ENCODE measurements around the gene TLE4.

Gene TLE4

DNA sequence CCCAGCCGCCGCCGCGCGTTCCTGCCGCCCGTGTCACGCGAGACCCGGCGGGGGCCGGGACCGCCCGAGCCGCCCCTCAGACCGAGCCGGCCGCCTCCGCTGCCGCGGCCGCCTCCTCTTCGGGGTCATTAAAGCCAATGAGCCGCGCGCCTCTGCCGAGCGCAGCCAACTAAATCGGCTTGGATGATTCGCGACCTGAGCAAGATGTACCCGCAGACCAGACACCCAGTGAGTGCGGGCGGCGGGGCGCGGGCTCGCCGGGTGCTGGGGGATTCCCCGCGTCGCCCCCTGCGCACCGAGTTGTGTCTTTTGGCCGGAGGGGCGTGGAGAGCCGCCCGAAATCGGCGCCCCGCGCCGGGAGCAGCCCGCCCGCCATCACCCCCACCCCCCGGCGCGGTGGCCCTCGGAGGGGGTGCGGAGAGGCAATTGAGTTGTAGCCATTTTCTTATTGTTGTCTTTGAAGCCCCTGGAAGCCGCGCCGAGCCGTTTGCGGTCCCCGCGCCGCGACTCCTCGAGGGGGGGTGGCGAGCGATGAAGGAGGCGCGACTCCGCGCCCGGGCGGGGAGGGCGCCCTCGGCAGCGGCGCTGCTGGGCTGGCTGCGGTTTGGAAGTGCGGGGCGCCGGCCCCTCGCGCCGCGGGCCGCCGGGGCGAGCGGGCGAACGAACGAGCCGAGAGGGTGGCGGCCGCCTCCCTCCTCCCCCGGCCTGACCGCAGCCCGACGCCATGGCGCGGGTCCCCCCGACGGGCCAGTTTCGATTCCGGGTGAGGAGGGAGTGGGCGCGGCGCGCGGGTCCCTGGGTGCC, 1.0 kb downstream of the TLE4 start:
- DNase-seq: peak; percentile 42

DNA sequence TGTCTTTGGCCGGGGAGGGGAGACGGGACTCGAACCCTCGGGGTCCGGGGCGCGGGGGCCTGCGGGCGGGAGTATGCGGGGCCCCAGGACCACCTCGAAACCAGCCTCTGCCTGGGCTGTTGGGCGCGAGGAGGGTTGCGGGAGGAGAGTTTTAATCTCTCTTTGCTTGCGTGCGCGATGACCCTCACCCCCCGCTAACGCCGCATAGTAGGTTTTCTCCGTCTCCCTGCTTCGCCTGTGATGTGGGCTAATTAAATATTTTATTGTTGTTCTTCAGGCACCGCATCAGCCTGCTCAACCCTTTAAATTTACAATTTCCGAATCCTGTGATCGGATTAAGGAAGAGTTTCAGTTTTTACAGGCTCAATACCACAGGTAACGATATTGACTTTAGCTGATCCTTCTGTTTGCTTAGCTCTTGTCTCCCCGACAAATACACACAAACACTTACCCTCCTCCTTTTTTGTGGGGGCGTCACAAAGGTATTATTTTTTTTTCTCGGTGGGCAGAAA, 1.7 kb downstream of the TLE4 start:
- peak; percentile 43 for DNase-seq

DNA sequence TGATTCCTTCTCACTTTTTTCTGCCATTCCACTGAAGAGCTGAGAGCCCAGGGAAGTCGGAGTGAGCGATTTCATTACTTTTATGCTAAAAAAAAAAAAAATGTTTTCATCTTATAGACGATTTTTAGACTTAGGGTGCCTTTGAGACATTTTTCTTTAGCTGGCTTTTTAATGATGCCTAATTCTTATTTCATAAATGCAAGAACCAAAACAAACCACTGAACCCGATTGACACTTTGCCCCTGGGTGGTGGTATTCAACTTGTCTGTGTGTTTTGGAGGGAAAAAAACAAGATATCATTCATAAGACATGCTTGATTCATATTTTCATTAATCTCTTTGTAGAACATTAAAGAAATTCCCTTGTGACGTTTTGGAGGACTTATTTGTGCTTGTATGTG, 2.4 kb downstream of the TLE4 start:
- DNase-seq: no peak

DNA sequence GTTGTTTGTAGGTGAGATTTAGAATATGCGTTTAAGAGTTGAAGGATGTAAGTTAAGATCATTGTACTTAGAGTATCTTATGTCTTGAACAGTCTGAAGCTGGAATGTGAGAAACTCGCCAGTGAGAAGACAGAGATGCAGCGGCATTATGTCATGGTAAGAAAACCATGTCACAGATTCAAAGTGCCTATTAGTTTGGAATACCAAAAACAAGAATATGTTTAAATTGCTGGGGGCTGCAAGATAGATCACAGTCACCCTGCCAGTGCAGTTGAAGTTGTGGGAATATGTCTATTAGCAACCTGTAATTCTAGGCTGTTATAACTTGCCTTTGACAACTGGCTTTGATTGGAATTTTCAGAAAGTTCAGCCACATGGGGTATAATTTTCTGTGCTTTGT, 3.0 kb downstream of the TLE4 start:
- peak; percentile 60 for DNase-seq

DNA sequence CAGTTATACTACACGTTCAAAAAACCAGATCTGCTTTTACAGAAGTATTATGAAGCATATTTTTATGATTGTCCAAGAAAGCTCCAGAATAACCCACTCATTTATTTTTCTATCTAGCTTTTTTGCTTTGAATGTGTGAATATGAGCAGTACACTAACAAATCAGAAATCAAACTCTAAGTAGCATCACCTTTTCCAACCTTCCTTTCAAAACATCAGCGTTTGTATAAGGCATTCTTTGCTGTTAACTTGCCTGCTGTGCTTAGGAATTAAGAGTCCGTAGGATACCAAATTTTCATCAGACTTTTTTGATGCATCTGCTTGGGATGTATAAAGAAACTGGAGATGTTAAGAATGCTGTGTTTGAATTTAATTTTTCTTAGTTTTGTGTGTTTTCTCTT, 3.8 kb downstream of the TLE4 start:
- no peak for DNase-seq

DNA sequence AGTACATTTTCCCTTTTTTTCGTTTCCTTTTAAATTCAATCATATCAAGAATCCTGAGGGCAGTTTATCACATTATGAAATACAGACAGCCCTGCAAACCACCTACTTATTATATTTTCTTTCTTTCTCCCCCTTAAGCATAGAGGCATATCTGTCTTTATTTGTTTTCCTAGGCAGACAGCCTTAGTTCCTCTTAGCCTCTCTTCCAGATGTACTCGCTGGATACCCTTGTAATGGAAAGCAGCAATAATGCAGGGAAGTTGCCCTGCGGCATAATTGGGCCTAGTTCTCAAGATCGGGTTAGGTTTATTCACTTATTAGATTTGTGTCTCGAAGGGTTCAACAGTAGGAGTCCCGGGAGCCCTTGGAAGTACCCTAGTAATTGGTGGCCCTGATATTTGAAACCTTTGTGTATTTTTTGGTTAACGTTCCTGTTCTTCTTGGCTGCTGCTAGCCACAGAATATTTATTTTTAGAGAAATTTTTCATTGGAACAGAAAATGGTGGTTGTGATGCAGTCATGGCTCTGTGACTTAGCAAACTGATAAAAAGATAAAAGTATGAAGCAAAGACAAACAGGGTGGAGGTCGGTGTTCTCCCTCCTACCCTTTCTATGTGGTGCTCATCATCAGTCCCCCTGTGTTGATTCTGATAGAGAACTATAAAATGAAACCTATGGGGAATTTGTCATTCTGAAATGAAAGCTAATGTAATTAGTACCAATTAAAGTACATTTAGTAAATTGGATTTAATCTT, 6.4 kb downstream of the TLE4 start:
- peak; percentile 77 for DNase-seq

DNA sequence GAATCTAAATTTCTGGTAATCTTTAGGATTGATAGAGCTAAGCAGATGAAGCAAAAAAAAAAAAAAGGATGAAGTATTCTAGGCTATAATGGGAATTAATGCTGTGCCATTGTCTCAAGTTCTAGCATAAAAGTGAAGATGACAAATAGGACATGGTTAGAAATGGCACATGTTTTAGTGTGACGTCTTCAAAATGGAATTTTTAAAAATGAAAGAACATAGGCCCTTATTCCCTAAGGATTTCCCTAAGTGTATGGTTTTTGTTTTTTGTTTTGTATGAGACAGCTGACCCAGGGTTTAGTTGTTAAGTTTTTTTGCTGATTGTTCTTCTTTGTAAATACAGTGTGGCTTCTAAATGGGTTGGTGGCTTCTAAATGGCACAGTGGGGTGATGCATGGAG, 7.1 kb downstream of the TLE4 start:
- peak; percentile 67 for DNase-seq

DNA sequence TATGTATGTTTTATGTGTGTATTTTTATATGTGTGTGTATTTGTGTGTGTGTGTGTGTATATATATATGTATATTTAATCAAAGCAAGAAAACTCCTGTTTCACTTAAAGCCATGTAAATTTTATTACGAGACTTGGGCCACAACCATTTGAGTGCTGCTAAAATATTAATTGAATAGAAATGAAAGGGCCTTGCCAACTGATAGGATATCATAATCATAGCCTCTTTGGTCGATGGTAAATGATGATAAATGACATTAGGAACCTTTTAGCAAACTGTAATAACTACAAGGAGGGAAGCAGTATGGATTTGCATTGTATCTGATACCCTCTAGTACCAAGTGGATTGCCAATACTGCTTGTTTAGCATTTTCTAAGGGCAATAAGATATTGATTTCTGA, 7.9 kb downstream of the TLE4 start:
- DNase-seq: no peak

DNA sequence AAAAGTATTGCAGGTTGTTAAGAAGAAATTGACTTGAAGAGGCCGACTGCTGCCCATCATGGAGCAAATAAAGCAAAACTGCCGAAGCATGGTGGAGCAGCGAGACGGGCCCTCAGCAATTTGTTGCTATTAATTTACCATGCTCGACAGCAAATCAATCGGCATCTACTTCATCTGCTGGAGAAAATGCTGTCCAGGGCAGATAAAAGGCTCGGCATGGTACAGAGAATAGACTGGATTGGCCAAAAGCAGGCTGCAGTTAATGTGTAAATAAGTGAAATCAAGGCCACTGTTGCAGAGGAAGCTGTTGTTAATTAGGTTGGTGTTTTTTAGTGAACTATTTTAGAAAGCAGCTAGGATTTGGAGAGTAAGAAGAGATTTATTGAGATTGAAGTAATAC, 8.3 kb downstream of the TLE4 start:
- DNase-seq: no peak

DNA sequence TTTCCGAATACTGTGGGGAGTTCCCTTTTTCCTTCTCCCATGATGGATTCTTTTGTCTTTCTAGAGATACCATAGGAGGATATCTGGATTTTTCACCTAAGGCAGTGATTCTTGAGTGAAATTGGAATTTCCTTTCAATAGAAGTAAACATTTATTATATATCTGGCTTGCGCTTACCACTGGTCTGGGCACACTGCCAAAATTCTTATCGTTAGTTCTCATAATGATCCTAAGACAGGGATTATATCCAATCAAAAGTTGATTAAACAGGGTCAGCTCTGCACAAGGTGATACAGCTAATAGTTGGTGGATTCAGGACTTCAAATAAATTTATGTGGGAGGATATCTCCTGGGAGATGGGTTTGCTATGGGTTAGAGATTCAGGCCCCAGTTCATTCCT, 9.6 kb downstream of the TLE4 start:
- DNase-seq: peak; percentile 73

DNA sequence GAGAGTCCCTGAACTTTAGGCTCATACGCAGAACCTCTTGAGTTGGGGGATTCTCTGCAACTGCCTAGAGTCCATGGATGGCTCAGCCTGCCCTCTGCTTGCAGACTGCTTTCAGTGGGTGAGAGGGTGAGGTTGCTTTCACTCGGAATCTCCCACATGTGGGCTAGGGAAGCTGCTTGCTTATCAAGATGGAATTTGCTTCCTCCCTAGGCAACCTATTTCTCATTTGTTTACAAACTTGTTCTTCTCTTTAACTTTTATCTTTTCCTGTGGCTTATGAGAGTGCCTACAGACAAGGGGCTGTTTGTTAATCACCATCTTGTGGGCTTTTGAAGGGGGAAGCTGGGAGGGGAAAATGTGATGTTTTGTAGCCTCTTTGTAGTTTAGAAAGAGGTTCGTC, 10.0 kb downstream of the TLE4 start:
- peak; percentile 91 for DNase-seq

DNA sequence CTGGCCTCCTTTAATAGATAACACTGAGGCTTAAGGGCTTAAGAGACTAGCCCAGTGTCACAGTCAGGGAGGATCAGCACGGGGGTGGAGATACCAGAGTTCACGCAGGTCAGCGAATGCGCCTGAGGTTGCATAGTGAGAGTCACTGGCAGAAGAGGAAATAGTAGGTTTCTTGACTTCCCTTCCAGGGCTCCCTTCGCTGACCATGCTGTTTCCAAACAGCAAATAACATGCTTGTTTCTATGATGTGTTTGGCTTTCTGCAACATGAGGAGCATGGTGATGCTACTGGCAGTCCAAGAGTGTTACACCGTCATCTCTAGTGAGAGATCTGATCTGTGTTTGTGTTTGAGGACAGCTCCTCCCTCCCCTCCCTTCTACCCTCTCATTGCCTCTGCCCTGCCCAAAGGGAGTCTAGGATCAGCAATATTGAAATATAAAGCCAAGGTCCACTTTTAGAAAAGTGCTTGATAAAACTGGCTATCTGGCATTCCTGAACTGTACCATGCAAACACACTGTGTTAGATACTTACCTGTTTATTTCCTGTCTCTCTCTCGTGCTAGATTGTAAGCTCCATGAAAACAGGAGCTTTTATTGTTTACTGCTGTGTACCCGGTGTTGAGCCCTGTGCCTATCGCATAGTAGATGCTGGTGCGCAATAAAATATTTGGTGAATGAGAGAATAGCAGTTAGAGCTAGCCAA, 12.3 kb downstream of the TLE4 start:
- no peak for DNase-seq

DNA sequence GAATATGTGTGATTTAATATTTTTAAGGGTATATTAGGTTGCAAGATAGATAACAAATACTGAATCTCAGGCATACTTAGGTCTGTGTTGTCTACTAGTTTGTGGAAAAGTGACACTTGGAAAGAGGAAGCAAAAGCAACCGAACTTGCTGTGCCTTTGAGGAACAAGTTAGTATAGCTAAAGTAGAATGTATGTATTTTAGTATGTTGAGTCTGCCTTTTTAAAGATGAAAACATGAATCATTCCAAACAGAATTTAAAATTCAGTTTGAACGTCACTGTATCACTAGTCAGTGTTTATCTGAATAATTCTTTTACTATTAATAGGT, 12.9 kb downstream of the TLE4 start:
- no peak for DNase-seq

DNA sequence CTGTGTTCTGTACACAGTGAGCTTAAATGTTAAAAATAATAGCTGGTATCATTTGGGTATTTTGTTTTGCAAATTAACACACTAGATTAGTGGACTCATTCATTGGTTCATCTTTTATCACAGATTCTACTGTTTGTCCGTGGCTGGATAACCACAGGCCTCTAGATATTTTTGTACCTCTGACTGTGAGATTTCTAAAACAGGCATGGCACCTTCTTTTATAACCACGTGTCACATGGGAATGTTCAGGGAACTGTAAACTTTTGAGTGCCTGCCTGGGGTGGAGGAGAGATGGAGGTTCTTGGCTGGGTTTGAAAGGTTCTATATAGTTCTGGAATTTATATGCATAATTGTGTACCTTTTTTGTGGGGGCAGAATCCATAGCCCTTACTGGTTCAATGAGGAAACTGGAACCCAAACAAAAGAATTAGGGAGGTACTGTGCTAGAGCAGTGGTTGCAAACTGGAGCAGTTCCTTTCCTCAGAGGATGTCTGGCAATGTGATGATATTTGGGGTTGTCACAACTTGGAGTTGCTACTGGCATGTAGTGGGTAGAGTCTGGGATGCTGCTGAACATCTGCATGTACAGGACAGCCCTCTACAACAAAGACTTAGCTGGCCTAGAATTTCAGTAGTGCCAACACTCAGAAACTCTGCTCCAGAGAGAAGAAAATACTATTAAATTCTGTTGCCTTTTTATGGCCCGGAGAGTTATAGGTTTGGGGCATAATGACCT, 16.9 kb downstream of the TLE4 start:
- no peak for DNase-seq

DNA sequence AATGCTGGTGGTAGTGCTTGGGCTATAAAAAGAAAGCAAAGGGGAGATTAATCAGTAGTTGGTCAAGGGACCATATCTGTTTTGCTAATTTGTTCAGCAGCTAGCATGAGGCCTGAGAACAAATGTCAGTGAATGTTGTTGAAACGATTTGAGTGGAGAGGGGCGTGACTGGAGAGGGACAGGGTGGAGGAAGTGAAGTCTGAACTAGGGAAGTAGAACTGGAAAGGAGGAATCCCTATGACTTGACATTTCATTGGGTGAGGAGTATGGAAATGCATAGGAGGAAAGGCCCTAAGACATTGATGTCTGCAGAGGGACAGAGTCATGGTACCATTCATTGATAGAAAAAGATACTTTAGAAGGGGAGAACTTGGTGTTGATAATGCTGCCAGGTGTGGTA, 19.7 kb downstream of the TLE4 start:
- DNase-seq: no peak

DNA sequence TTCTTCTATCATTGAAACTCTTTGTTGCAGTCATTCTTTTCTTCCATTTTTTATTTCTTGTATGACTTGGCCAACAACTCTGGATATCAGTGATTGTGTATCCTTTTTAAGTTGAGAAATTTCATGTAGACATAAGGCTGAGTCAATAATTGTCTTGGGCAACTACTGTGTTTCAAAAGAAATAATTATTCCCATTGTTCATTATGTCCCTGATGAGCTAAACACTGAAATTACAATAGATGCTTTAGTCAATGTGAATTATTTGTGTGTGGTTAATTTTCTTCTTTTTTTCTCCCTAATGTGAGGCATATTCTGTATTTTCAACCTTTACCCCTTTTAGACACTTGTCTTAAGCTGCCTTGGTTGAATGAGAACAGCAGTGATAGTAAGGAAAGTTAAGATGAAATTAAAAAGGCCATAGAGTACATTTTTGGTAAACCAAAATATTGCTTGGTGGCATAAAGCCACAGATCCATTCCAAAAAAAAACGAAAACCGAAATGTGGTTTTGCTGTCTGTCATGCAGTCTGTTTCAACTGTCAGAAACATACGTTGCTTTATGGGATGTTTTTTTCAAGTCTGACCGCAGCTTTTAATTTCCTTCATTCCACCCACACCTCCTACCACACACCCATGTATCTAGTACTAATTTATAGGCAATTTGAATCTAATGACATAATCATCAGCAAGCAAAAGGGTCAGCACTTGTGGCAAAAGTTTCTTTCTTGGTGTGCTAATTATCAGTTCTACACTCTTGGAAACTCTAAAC, 21.1 kb downstream of the TLE4 start:
- DNase-seq: no peak

DNA sequence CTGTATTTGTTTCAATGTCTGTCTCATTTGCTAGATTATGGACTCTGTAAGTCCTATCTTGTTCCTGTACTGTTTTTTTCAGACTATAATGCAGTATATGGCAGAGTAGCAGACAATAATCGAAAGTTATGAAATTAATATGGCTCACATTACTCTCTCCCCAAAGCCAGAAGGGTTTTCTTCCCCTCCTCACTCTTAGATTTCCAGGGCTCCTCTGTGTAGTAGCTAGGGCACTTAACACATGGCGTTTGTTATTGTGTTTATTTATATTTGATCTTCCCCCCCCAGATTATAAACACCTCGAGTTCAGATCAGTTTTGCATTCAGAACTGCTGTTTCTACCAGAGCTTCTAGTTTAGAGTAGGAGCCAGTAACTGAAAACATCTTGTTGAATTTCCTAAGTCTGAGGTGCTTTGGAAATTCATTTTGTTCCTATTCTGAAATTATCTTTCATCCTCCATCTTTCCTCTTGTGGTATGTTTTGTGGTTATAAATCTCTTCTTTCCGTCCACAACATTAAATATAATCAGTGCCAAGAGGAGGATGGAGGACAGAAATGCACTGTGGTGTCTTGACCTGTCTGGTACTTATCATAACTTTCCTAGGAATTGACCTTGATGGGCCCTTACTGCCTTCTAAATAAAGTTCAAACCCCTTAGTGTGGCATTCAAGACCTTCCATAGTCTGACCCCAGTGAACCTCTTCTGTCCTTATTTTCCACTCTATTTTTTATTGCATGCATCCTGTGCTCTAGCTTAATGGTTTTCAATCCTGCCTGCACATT, 27.0 kb downstream of the TLE4 start:
- no peak for DNase-seq

DNA sequence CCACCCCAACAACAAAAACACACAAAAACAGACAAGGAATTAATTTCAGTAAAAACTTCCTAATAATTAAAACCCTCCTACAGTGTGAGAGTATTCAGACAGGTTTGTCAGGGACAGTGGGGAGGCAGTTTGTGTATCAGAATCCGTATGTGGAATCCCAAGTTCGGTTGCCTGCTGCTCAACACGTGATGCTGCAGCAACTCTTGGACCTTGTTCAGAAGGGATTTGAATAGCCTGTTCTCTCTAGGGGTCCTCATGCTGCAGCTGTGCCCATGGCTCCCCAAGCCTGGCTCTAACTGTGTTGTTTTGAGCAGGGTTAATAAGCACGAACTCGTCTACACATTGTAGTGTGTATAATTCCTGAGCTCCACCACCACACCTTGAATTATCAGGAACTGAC, 28.7 kb downstream of the TLE4 start:
- DNase-seq: no peak

DNA sequence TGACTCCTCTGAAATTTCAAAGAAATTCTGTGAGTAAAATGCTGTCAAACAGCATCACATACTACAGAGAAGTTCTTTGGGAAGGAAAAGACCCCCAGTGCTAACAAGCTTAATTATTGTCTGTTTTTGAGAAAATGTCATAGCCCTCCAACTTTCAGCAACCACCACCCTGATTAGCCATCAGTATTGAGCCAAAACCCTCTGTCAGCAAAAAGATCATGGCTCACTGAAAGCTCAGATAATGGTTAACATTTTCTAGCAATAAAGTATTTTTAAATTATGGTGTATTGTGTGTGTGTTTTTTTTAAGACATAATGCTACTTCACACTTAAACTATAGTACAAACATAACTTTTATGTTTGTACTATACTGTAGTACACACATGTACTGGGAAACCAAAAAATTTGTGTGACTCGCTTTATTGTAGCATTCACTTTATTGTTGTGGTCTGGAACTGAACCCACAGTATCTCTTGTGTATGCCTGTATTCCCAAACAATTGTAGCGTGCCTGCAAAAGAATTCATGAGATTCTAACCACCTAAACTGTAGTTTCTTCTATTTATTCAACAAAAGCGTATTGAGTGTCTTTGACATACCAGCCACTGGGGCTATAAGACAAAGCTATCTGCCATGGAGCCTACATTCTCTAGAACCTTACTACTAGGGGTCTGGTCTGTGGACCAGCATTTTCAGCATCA, 31.6 kb downstream of the TLE4 start:
- DNase-seq: no peak

DNA sequence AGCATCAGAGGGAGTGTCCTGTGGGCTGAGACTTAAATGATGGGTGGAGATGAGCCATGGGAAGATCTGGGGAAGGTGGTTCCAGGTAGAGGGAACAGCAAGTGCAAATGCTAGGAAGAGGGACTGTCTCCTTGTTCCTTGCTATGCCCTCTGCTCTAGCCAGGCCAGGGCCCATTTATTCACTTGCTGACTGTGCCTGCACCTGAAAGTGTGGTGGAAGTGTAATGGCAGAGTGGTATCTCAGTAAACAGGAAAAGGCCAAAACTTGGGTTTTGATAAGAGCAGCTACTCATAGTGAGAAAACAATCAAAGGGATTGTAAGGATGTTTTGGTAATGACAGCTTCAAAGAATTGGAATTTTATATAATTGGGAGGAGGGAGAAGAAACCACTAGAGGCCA, 32.4 kb downstream of the TLE4 start:
- no peak for DNase-seq

Measured in EL (cell line).